ENCODE data around the gene MIS18A. TPM values are rescaled to one million over a fixed set of nuclear protein-coding genes. Genes with fewer than 3 reads are reported as not detected.

Gene MIS18A
- total RNA-seq, 1 donor from 2014 or later: 5.0 TPM

DNA sequence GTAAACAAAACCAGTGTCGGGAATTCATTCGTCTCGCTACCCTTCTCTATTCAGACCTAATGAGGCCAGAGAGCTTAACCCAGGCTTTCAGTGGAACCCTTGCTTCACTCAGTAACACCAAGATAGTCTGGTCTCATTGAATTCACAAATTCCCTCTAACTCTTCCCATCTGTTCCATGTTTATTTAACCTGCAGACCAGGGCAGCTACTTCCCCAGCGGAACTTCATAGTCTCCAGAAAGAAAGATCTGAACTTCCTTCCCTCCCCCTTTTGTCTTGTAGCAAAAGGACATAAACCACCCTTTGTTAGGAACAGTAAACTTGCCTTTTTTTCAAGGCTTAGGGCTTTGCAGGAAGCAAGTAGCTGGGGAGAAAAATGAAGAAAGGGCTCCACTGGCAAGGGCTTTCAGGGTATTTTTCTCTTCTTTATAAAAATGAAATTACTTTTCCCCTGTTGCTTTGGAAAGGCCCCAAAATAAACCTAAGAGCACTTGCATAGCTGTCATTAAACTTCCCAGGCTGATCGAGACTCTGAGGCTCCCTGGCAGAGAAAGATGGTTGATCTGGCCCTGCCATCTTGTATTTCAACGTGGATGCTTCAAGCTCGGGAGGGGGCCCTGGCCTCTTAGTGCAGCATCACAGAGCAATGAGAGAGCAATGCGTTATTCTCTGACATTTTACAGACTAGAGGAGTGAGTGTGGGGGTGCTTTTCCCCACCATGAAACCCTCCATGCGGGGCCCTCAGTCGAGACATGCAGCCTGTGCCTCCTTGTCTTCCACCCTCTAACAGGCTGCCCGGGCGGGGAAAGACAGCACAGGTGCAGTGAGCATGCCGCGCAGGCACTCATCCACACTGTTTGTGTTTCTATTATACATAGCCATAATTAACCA, 30.0 kb downstream of the MIS18A start:
- no peak for DNase-seq (ENCODE audit: low spot score)
- no peak overlapping the region for H3K4me3 Mint-ChIP-seq (ENCODE audit: unreplicated experiment)
- peak overlapping the region; percentile 43 for H3K27ac Mint-ChIP-seq (ENCODE audit: unreplicated experiment)
- H3K36me3 Mint-ChIP-seq (ENCODE audit: low read depth): peaks cover 1% of the 10 kb centered on the region
- H3K27me3 Mint-ChIP-seq (ENCODE audit: low read depth): peaks cover 7% of the 10 kb centered on the region
- peaks cover 26% of the 10 kb centered on the region for H3K4me1 Mint-ChIP-seq (ENCODE audit: low read depth)
- TF ChIP-seq CTCF (IDR thresholded peaks at IDR 0.05): no peak
- no peaks in the 10 kb centered on the region for H3K9me3 Mint-ChIP-seq (ENCODE audit: low read depth)

- no peak for DNase-seq (ENCODE audit: low spot score)
- peaks cover 1% of the 10 kb centered on the region for H3K36me3 Mint-ChIP-seq (ENCODE audit: low read depth)
- no peak overlapping the region for H3K27ac Mint-ChIP-seq (ENCODE audit: unreplicated experiment)
- peaks cover 4% of the 10 kb centered on the region for H3K27me3 Mint-ChIP-seq (ENCODE audit: low read depth)
- peaks cover 16% of the 10 kb centered on the region for H3K4me1 Mint-ChIP-seq (ENCODE audit: low read depth)
- no peak overlapping the region for H3K4me3 Mint-ChIP-seq (ENCODE audit: unreplicated experiment)
- TF ChIP-seq CTCF (IDR thresholded peaks at IDR 0.05): no peak
- H3K9me3 Mint-ChIP-seq (ENCODE audit: low read depth): peaks cover 8% of the 10 kb centered on the region
Observed at GRCh38 chr21:32246571-32247140, 32.2 kb downstream of the MIS18A start.

- no peak overlapping the region for H3K4me3 Mint-ChIP-seq (ENCODE audit: unreplicated experiment)
- DNase-seq (ENCODE audit: low spot score): no peak
- peaks cover 8% of the 10 kb centered on the region for H3K9me3 Mint-ChIP-seq (ENCODE audit: low read depth)
- peaks cover 23% of the 10 kb centered on the region for H3K4me1 Mint-ChIP-seq (ENCODE audit: low read depth)
- peaks cover 4% of the 10 kb centered on the region for H3K27me3 Mint-ChIP-seq (ENCODE audit: low read depth)
- no peaks in the 10 kb centered on the region for H3K36me3 Mint-ChIP-seq (ENCODE audit: low read depth)
- no peak overlapping the region for H3K27ac Mint-ChIP-seq (ENCODE audit: unreplicated experiment)
- TF ChIP-seq CTCF (IDR thresholded peaks at IDR 0.05): no peak
Observed at GRCh38 chr21:32245971-32246370, 32.9 kb downstream of the MIS18A start.

GRCh38 chr21:32240851-32241687, 37.8 kb downstream of the MIS18A start:
- no peak for DNase-seq (ENCODE audit: low spot score)
- H3K27me3 Mint-ChIP-seq (ENCODE audit: low read depth): peaks cover 2% of the 10 kb centered on the region
- peaks cover 11% of the 10 kb centered on the region for H3K9me3 Mint-ChIP-seq (ENCODE audit: low read depth)
- H3K4me3 Mint-ChIP-seq (ENCODE audit: unreplicated experiment): peak overlapping the region; percentile 35
- no peak for TF ChIP-seq CTCF (IDR thresholded peaks at IDR 0.05)
- H3K4me1 Mint-ChIP-seq (ENCODE audit: low read depth): peaks cover 31% of the 10 kb centered on the region
- peak overlapping the region; percentile 69 for H3K27ac Mint-ChIP-seq (ENCODE audit: unreplicated experiment)
- H3K36me3 Mint-ChIP-seq (ENCODE audit: low read depth): no peaks in the 10 kb centered on the region

DNA sequence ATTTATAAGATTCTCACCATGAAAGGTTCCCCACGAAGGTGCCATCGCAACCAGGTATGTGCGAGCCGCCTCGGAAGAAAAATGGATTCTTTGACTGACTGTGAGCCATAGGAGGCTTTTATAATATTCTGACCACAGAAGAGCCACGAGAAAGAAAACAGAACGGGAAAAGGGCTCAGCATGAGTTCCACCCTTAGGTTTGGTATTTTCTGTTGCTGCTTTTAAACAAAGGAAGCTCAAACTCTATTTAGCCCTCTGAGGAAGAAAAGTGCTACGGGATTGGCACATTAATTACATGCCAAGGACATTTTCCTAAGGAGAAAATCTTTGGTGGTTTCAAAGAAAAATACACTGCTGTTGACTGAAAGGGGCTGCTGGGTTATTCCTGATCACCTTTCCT, 39.3 kb downstream of the MIS18A start:
- H3K9me3 Mint-ChIP-seq (ENCODE audit: low read depth): peaks cover 11% of the 10 kb centered on the region
- no peak for TF ChIP-seq CTCF (IDR thresholded peaks at IDR 0.05)
- no peak for DNase-seq (ENCODE audit: low spot score)
- no peak overlapping the region for H3K4me3 Mint-ChIP-seq (ENCODE audit: unreplicated experiment)
- H3K27me3 Mint-ChIP-seq (ENCODE audit: low read depth): peaks cover 2% of the 10 kb centered on the region
- H3K36me3 Mint-ChIP-seq (ENCODE audit: low read depth): no peaks in the 10 kb centered on the region
- H3K27ac Mint-ChIP-seq (ENCODE audit: unreplicated experiment): no peak overlapping the region
- peaks cover 31% of the 10 kb centered on the region for H3K4me1 Mint-ChIP-seq (ENCODE audit: low read depth)
